Measurements from ENCODE around the gene LZTFL1.

The LZTFL1 gene

GRCh38 chr3:45841757-45842491 is at the start of gene LZTFL1:
LZTFL1 (minus strand) TSS chr3:45842119; CDS start chr3:45841991, 128 bp downstream.
- DNase-seq (ENCODE audit: low spot score): peak; percentile 96

- DNase-seq (ENCODE audit: low spot score): no peak
These were observed 48.5 kb upstream of the LZTFL1 start for GRCh38 chr3:45890405-45890804.

GRCh38 chr3:45889337-45889736 is 47.4 kb upstream of the LZTFL1 start:
- no peak for DNase-seq (ENCODE audit: low spot score)

GRCh38 chr3:45887759-45888511 is 46.0 kb upstream of the LZTFL1 start:
- DNase-seq (ENCODE audit: low spot score): no peak

- no peak for DNase-seq (ENCODE audit: low spot score)
These were observed 45.4 kb upstream of the LZTFL1 start for GRCh38 chr3:45887285-45887684.

GRCh38 chr3:45885979-45886705 is 44.2 kb upstream of the LZTFL1 start, which contains the start of gene CCR9:
CCR9 (plus strand) TSS chr3:45886543; CDS start chr3:45894934, 8,391 bp downstream.
- DNase-seq (ENCODE audit: low spot score): no peak

GRCh38 chr3:45884368-45885201 is 42.7 kb upstream of the LZTFL1 start:
- peak; percentile 20 for DNase-seq (ENCODE audit: low spot score)

GRCh38 chr3:45881078-45882022 is 39.4 kb upstream of the LZTFL1 start:
- peak; percentile 7 for DNase-seq (ENCODE audit: low spot score)

GRCh38 chr3:45880725-45881077 is 38.8 kb upstream of the LZTFL1 start:
- DNase-seq (ENCODE audit: low spot score): no peak

GRCh38 chr3:45878124-45878523 is 36.2 kb upstream of the LZTFL1 start:
- no peak for DNase-seq (ENCODE audit: low spot score)

- no peak for DNase-seq (ENCODE audit: low spot score)
These were observed 32.9 kb upstream of the LZTFL1 start for GRCh38 chr3:45874677-45875346.

GRCh38 chr3:45873638-45874037 is 31.7 kb upstream of the LZTFL1 start:
- no peak for DNase-seq (ENCODE audit: low spot score)

GRCh38 chr3:45873036-45873435 is 31.1 kb upstream of the LZTFL1 start:
- no peak for DNase-seq (ENCODE audit: low spot score)

GRCh38 chr3:45872569-45872968 is 30.6 kb upstream of the LZTFL1 start:
- DNase-seq (ENCODE audit: low spot score): no peak

GRCh38 chr3:45871780-45872179 is 29.9 kb upstream of the LZTFL1 start:
- DNase-seq (ENCODE audit: low spot score): no peak

GRCh38 chr3:45870099-45870498 is 28.2 kb upstream of the LZTFL1 start:
- DNase-seq (ENCODE audit: low spot score): no peak

GRCh38 chr3:45869638-45870037 is 27.7 kb upstream of the LZTFL1 start:
- DNase-seq (ENCODE audit: low spot score): no peak

GRCh38 chr3:45868650-45869049 is 26.7 kb upstream of the LZTFL1 start:
- DNase-seq (ENCODE audit: low spot score): no peak

GRCh38 chr3:45868213-45868612 is 26.3 kb upstream of the LZTFL1 start:
- no peak for DNase-seq (ENCODE audit: low spot score)

- DNase-seq (ENCODE audit: low spot score): no peak
These were observed 23.6 kb upstream of the LZTFL1 start for GRCh38 chr3:45865563-45865962.
